T47D (cell line): ENCODE results near the gene IFNK.

ENCODE experiments used
- DNase-seq, 2 experiments: peaks; one replicate each; pipeline versions ENCODE4 v3.0.0 to v3.0.0-alpha.2; 2011 to 2012; ENCODE audit warnings: low read depth in 1 of 2, low spot score in 1 of 2
- JUND ChIP-seq: IDR thresholded peaks from 2 replicates; pipeline ENCODE4 v1.6.1; 2012; ENCODE audit warnings: low read depth
- in situ Hi-C: cut with HindIII; loops from 2 replicates; pipeline ENCODE4 v1.10.0; 2016; ENCODE audit warnings: low sequenced_read_pairs, low pct_unique_long_range_greater_than_20kb

Gene IFNK

DNA sequence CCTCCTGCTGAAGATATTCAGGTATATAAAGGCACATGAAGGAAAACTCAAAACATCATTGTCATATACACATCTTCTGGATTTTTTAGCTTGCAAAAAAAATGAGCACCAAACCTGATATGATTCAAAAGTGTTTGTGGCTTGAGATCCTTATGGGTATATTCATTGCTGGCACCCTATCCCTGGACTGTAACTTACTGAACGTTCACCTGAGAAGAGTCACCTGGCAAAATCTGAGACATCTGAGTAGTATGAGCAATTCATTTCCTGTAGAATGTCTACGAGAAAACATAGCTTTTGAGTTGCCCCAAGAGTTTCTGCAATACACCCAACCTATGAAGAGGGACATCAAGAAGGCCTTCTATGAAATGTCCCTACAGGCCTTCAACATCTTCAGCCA, at the start of gene IFNK:
IFNK (plus strand) TSS at position 55 of the 400 bp plus-strand sequence; CDS start at position 102, 47 bp downstream.
- in situ Hi-C loops = no loop called here

GRCh38 chr9:27474305-27474704, 49.8 kb upstream of the IFNK start:
- in situ Hi-C loops = no loop called here
- DNase-seq = no peak
- no peak for TF ChIP-seq JUND

More for the DNA sequence above, at the start of gene IFNK:
- TF ChIP-seq JUND = no peak
- DNase-seq = no peak

DNA sequence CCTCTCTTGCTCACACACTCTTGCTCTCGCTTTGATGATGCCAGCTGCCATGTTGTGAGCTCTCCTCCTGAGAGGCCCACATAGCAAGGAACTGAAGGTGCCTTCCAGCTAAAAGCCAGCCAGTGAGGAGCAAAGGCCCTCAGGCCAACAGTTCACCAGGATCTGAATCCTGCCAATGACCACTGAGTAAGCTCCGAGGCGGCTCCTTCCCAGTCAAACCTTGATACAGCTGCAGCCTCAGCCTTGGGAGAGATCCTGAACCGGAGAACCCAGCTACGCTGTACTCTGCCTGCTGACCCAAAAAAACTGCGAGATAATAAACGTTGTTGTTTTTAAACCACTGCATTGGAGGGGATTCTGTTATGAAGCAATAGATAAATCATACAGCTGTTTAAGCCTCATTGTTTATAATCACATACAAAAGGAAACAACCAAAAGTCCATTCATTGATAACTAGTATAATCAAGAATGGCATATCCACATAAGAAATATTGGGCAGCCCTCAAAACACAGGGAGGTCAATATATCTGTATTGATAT, 49.0 kb upstream of the IFNK start:
- DNase-seq = no peak
- in situ Hi-C loops = no loop called here
- no peak for TF ChIP-seq JUND

GRCh38 chr9:27476870-27477515, 47.1 kb upstream of the IFNK start:
- in situ Hi-C loops = no loop called here
- TF ChIP-seq JUND = no peak

DNA sequence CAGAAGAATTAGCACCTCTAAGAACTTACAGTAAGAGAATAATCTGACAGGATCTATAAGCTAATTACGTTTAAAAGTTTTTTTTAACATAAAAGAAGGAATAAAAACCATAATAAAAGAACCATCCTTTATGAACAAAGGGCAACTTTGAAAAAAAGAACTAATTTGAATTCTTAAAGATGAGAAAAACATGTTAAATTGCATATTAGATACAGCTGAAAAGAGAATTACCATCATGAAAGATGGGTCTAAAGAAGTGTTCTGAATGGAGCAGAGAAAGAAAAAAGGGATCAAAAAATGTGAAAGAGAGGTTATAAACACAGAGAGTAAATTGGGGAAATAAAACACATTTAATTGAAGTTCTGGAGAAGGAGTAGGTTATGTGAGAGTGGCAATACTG, 45.8 kb upstream of the IFNK start:
- DNase-seq = no peak
- no peak for TF ChIP-seq JUND
- in situ Hi-C loops = no loop called here

More at GRCh38 chr9:27476870-27477515, 47.1 kb upstream of the IFNK start:
- DNase-seq = no peak

- TF ChIP-seq JUND = no peak
- in situ Hi-C loops = no loop called here
- DNase-seq = no peak
These were observed 41.4 kb upstream of the IFNK start for GRCh38 chr9:27482709-27483108.

- in situ Hi-C loops = no loop called here
- DNase-seq = no peak
- no peak for TF ChIP-seq JUND
These were observed 40.5 kb upstream of the IFNK start for GRCh38 chr9:27483576-27483975.

- no peak for DNase-seq
- in situ Hi-C loops = no loop called here
- TF ChIP-seq JUND = no peak
These were observed 38.9 kb upstream of the IFNK start for GRCh38 chr9:27485158-27485557.

- in situ Hi-C loops = no loop called here
- TF ChIP-seq JUND = no peak
- no peak for DNase-seq
These were observed 36.9 kb upstream of the IFNK start for GRCh38 chr9:27487128-27487640.

DNA sequence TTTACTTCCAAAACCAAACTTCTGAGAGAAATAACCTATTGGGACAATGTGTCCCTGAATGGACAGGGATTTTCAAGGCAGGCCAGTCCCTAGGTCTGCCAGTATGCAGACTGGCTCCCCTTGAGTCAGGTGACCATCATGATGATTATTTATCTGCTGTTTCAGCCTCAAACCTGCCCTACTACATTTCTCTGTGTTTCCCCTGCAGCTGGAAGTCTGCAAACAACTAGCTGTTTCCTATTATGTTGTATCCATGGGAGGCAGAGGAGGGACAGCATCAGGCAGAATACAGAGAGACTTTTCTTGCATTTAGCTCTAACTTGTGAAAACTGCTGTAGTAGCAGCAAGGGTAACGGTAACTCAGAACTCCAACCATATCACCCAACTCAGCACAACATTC, 36.2 kb upstream of the IFNK start:
- DNase-seq = peak in 1 of 2 experiments; percentile 55
- no peak for TF ChIP-seq JUND
- in situ Hi-C loops = no loop called here

GRCh38 chr9:27489087-27489876, 34.8 kb upstream of the IFNK start:
- TF ChIP-seq JUND = no peak
- in situ Hi-C loops = no loop called here
- no peak for DNase-seq

GRCh38 chr9:27491154-27491553, 32.9 kb upstream of the IFNK start:
- no peak for DNase-seq
- no peak for TF ChIP-seq JUND
- in situ Hi-C loops = no loop called here
